ENCODE measurements around the gene PPFIA3.

The PPFIA3 gene

DNA sequence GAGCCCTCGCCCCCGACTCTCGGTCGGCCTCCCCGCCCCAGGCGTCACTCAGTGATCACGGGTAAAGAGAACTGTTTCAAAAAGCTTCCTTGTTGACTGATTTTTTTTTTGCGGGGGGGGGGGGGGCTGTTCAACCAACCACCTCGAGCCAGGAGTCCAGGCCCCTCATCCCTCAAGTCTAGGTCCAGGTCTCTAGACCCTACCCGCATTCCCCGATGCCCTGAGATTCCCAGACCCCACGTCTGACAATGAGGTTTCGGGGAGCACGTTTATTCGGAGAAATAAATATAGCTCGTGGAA is 31.6 kb downstream of the PPFIA3 start:
- Histone ChIP-seq H3K9me3 (ENCODE audit: insufficient read depth, low read length, severe bottlenecking) (no peaks in the 10 kb centered on the region), H3K9ac (ENCODE audit: low read depth, low read length) (peak overlapping the region; percentile 44; the same call in 1 of the 2 replicates), H3K36me3 (ENCODE audit: insufficient read depth, low read length) (no peaks in the 10 kb centered on the region), H3K4me3 (ENCODE audit: low read depth in 1 of 2, low read length in 2 of 2) (no peak overlapping the region), H3K4me1 (ENCODE audit: insufficient read depth, low read length) (peaks cover 14% of the 10 kb centered on the region), H3K27ac (ENCODE audit: low read length) (no peak overlapping the region), H4K20me1 (ENCODE audit: insufficient read depth, low read length) (peaks cover 2% of the 10 kb centered on the region; the same call in 1 of the 2 replicates), H3K79me2 (ENCODE audit: insufficient read depth, low read length) (no peaks in the 10 kb centered on the region), H2AFZ (ENCODE audit: low read depth, low read length) (no peak overlapping the region), H3K4me2 (ENCODE audit: insufficient read depth, low read length) (peak overlapping the region; percentile 62), H3K27me3 (ENCODE audit: insufficient read depth, low read length, poor library complexity) (no peaks in the 10 kb centered on the region)
- no peak; the same call in 2 of the 3 replicates for ATAC-seq (ENCODE audit: insufficient read depth, low read depth)
- DNase-seq = no peak
- no peak for TF ChIP-seq EZH2 (IDR thresholded peaks at IDR 0.05; ENCODE audit: borderline replicate concordance, low read depth, low read length, severe bottlenecking)
- TF ChIP-seq, protein P1, sequence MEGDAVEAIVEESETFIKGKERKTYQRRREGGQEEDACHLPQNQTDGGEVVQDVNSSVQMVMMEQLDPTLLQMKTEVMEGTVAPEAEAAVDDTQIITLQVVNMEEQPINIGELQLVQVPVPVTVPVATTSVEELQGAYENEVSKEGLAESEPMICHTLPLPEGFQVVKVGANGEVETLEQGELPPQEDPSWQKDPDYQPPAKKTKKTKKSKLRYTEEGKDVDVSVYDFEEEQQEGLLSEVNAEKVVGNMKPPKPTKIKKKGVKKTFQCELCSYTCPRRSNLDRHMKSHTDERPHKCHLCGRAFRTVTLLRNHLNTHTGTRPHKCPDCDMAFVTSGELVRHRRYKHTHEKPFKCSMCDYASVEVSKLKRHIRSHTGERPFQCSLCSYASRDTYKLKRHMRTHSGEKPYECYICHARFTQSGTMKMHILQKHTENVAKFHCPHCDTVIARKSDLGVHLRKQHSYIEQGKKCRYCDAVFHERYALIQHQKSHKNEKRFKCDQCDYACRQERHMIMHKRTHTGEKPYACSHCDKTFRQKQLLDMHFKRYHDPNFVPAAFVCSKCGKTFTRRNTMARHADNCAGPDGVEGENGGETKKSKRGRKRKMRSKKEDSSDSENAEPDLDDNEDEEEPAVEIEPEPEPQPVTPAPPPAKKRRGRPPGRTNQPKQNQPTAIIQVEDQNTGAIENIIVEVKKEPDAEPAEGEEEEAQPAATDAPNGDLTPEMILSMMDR (IDR thresholded peaks at IDR 0.05; ENCODE audit: borderline replicate concordance, extremely low read depth, low read length, poor library complexity, severe bottlenecking) = no peak

DNA sequence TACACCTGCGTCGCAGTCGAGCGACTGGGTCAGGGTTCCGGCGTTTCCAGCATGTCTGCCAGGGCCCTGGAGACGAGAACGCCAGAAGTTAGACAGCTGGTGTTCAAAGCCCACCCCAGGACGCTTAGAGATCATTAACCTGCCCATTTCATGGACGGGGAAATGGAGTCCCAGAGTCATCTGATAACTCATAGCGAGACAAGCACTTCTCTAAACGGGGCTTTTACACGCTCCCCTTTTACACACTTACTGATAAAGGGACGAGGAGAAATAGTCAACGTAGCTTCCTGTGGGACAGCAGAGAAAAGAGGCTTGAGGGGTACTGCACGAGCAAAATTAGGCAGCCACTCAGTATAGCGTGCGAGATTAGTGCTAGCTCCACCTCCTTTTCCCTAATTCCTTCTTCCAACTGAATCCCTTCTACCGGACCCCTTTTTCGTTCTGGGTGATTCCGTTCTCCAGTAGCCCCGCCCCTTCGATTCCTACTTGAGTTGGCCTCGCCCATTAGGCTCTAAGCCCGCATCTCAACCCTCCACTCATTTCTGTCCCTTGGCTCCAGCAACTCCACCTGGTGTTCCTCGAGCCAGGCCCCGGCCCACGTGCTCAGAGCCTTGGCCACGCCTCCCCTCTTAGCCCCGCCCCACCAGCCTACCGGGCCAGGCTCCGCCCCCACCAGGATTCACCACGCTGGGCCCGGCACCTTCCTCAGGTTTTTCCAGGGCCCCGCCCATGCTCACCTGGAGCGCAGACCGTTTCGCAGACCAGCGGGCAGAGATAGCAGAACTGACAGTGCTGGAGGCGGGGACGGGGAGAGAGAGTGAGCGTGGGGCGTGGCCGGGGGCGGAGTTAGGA is 32.1 kb downstream of the PPFIA3 start:
- H3K79me2 ChIP-seq (ENCODE audit: insufficient read depth, low read length) = no peaks in the 10 kb centered on the region
- peaks cover 14% of the 10 kb centered on the region for H3K4me1 ChIP-seq (ENCODE audit: insufficient read depth, low read length)
- no peak overlapping the region for H3K4me3 ChIP-seq (ENCODE audit: low read depth in 1 of 2, low read length in 2 of 2)
- peak; percentile 21 for ATAC-seq (ENCODE audit: insufficient read depth, low read depth)
- H3K4me2 ChIP-seq (ENCODE audit: insufficient read depth, low read length) = no peak overlapping the region
- peak; percentile 30 for DNase-seq
- H3K27ac ChIP-seq (ENCODE audit: low read length) = no peak overlapping the region
- H4K20me1 ChIP-seq (ENCODE audit: insufficient read depth, low read length) = peaks cover 2% of the 10 kb centered on the region; the same call in 1 of the 2 replicates
- no peaks in the 10 kb centered on the region for H3K9me3 ChIP-seq (ENCODE audit: insufficient read depth, low read length, severe bottlenecking)
- no peaks in the 10 kb centered on the region for H3K36me3 ChIP-seq (ENCODE audit: insufficient read depth, low read length)
- H3K9ac ChIP-seq (ENCODE audit: low read depth, low read length) = no peak overlapping the region
- TF ChIP-seq, protein P1 (IDR thresholded peaks at IDR 0.05; ENCODE audit: borderline replicate concordance, extremely low read depth, low read length, poor library complexity, severe bottlenecking) = no peak
- no peak for TF ChIP-seq EZH2 (IDR thresholded peaks at IDR 0.05; ENCODE audit: borderline replicate concordance, low read depth, low read length, severe bottlenecking)
- H3K27me3 ChIP-seq (ENCODE audit: insufficient read depth, low read length, poor library complexity) = no peaks in the 10 kb centered on the region
- no peak overlapping the region for H2AFZ ChIP-seq (ENCODE audit: low read depth, low read length)

DNA sequence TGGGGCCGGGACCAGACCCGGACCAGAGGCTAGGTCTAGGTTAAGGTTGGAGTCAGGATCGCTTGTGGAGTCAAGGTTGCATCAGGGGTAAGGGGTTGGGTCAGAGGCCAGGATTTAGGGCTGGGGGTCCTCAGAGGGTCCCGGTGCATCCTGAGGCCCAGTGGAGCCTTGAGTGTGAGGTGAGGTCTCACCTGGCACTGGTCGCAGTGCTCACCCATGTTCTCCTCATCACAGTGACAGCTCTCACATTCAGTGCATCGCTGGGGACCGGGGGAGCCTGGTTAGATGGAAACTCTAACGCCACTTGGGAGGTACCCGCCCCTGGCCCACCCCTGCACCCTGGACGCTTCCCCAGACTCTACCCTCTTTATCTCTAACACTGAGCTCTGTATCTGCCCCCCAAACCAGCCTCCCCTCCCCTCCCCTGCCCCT is 32.8 kb downstream of the PPFIA3 start:
- Histone ChIP-seq H3K9ac (ENCODE audit: low read depth, low read length) (no peak overlapping the region), H4K20me1 (ENCODE audit: insufficient read depth, low read length) (peaks cover 2% of the 10 kb centered on the region; the same call in 1 of the 2 replicates), H3K4me1 (ENCODE audit: insufficient read depth, low read length) (peaks cover 14% of the 10 kb centered on the region), H3K4me2 (ENCODE audit: insufficient read depth, low read length) (no peak overlapping the region), H3K4me3 (ENCODE audit: low read depth in 1 of 2, low read length in 2 of 2) (no peak overlapping the region), H3K27ac (ENCODE audit: low read length) (no peak overlapping the region), H3K27me3 (ENCODE audit: insufficient read depth, low read length, poor library complexity) (peaks cover under 1% of the 10 kb centered on the region), H2AFZ (ENCODE audit: low read depth, low read length) (no peak overlapping the region), H3K9me3 (ENCODE audit: insufficient read depth, low read length, severe bottlenecking) (no peaks in the 10 kb centered on the region), H3K79me2 (ENCODE audit: insufficient read depth, low read length) (no peaks in the 10 kb centered on the region), H3K36me3 (ENCODE audit: insufficient read depth, low read length) (no peaks in the 10 kb centered on the region)
- ATAC-seq (ENCODE audit: insufficient read depth, low read depth) (peak; percentile 25; the same call in 1 of the 3 replicates), DNase-seq (no peak)
- TF ChIP-seq, protein P1 (IDR thresholded peaks at IDR 0.05; ENCODE audit: borderline replicate concordance, extremely low read depth, low read length, poor library complexity, severe bottlenecking) = no peak
- TF ChIP-seq EZH2 (IDR thresholded peaks at IDR 0.05; ENCODE audit: borderline replicate concordance, low read depth, low read length, severe bottlenecking) = no peak
